ELR (cell line): ENCODE measurements around the gene NUDT22.

Experiments
- DNase-seq: peaks from one replicate; pipeline ENCODE4 v3.0.0-alpha.2; 2015; ENCODE audit warnings: low read depth

Gene NUDT22, protein sequence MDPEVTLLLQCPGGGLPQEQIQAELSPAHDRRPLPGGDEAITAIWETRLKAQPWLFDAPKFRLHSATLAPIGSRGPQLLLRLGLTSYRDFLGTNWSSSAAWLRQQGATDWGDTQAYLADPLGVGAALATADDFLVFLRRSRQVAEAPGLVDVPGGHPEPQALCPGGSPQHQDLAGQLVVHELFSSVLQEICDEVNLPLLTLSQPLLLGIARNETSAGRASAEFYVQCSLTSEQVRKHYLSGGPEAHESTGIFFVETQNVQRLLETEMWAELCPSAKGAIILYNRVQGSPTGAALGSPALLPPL

DNA sequence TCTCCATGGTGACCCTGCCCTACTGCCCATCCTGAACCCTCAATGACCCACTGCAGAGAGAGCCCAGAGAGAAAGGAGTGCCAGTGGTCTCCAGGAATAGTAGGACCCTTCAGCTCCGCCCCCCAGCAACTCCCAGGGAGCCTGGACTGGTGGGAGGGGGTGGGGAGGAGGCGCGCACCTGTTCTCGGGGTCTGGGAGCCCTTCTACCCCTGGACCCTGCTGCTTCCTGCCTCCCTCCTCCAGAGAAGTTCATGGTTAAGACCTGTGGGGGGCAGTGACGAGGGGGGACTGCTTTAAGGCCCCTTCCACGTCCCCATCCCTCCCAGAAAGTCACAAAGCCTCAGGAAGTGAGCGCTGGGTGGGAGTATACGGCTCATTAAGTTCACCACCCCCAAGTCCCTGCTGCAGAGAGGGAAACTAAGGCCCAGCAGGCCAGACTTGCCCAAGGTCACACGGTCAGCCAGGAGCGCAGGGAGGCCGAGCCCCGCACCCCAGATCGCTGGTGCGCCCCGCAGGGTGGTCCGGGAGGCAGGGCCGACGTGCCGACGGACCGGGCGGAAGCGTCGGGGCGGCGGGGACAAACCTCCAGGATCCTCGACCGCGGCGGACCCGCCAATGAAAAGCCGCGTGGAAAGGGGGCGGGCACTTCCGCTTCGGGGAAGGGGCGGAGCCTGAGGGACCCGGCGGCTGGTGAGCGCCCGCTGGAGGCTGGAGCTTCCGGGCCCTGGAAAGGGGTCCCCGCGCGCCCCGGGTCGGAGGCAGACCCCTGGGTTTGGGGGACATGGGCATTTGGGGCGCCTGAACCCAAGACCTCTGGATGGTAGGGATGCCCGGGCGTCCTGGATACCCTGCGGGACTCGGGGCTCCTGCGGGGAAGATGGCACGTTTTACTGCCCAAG lies at the start of gene NUDT22, which contains the start of gene TRPT1:
Gene NUDT22 (plus strand): TSS at position 667 of the 899 bp plus-strand sequence. CDS start 379 bp downstream, outside the sequence.
Gene TRPT1 (minus strand): TSS at position 579 of the 899 bp plus-strand sequence. CDS start 326 bp downstream, at position 253.
- DNase-seq, result peak; percentile 89

DNA sequence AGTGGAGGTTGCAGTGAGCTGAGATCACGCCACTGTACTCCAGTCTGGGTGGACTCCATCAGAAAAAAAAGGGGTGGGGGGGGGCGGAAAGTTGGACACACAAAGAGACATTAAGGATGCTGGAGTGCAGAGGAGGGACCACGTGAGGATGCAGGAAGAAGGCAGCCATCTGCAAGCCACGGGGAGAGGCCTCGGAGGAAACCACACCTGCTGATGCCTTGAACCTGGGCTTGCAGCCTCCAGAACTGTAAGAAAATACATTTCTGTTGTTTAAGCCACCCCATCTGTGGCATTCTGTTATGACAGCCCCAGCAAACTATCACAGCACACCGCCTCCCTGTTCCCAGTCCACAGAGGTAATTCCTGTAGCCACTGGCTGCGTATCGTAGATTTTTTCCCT lies 49.3 kb upstream of the NUDT22 start:
- no peak for DNase-seq

DNA sequence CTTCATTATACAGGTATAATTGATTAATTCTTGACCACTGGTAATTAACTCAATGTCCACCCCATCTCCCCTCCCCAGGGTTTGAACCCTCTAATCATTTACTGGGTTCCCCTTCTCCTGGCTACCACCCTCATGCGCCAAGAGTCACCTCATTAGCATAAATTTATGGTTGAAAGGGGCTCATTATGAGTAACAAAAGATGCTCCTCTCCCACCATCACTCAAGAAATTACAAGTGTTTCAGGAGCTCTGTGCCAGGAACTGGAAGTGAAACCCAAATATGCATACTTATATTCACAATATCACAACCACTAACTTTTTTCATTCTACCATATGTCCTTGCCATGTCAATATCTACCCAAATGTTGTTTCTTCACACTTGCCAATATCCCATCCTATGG lies 47.9 kb upstream of the NUDT22 start:
- DNase-seq, result no peak

DNA sequence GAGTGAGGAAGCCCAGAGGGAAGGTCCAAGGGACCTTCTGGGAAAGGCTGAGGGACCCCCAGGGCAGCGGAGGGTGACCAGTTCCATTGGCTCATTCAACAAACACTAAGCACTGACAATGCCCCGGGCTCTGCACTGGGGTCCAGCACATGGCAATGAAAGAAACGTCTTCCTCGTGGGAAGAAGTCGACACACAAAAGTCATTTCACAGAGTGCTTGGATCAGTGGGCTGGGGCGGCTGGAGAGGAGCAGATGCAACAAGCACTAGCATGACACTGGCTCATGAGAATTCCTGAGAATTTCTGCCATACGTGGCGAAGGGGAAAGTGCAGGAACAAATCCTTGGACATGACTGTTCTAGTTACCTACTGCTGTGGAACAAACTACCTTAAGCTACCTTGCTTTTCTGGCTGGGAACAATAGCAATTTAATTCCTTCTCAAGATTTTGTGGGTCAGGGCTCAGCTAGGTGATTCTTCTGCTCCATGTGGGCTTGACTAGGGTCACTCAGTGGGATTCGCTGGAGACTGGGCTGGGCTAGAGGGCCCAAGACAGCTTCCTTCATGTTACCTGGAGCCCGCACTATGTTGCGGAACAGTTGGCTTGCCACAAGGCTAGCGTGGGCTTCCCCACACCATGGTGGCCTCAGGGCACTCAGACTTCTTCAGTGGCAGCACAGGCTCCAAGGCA lies 47.0 kb upstream of the NUDT22 start:
- no peak for DNase-seq

DNA sequence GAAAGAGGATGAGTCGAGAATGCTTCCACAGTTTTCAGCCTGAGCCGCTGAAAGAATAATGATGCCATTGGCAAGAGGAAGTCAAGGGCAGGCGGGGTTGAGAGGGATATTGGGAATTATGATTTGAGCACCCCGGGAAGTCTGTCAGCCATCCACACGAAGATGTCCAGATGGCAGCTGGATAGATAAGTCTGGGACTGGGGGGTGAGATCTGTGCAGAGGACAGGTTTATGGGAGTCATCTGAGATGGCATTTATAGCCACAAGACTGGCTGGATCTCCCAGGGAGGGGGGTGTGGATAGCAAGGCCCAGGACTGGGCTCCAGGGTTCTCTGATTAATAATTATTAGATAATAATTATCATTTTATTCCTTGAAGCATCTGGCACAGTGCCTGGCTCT lies 45.2 kb upstream of the NUDT22 start:
- no peak for DNase-seq

DNA sequence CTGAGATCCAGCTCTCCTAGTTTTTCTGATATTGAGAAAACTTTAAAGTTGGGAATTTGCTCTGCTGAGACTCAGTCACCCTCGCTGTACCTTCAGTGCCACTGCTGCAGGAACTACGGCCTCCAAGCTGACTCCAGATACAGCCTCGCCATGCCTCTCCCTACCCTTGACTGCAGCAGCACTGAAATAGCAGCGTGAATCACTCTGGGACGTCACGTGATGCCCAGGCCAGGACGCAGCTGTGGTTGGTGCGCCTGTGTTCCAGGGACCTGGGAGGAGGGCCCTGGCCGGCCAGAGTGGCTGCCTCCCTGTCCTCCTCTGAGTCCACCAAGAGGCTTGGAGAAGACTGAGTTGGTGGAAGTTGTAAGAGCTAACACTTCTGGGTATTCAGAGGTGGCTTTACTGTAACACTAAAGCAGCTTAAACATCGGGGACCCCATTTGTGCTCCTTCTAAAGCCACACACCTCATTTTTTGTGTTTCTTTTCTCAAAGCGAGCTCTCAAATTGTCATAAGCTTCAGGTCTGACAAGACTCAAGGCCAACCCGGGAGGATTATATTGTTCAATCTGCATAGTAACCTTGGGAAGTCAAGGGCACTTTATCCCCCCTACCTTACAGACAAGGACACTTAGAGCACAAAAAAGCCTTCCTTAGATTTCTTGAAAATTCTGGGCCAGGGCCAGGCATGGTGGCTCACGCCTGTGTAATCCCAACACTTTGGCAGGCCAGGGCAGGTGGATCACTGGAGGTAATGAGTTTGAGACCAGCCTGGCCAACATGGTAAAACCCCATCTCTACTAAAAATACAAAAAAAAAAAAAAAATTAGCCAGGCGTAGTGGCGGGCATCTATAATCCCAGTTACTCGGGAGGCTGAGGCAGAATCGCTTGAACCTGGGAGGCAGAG lies 44.3 kb upstream of the NUDT22 start:
- peak; percentile 93 for DNase-seq

DNA sequence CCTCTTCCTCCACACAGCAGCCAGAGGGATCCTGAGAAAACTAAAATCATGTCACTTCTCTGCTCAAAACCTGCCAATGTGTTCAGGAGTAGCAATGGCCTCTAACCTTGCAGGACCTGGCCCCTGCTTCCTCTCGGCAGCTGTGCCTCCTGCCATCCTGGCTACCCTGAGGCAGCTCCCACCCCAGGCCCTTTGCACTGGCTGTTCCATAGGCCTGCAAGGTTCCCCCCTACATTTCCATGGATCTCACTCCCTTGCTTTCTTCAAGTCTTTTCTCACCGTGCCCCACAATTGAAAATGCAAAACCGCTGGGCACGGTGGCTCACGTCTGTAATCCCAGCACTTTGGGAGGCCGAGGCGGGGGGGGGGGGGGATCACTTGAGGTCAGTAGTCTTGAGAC lies 42.2 kb upstream of the NUDT22 start:
- DNase-seq, result no peak

DNA sequence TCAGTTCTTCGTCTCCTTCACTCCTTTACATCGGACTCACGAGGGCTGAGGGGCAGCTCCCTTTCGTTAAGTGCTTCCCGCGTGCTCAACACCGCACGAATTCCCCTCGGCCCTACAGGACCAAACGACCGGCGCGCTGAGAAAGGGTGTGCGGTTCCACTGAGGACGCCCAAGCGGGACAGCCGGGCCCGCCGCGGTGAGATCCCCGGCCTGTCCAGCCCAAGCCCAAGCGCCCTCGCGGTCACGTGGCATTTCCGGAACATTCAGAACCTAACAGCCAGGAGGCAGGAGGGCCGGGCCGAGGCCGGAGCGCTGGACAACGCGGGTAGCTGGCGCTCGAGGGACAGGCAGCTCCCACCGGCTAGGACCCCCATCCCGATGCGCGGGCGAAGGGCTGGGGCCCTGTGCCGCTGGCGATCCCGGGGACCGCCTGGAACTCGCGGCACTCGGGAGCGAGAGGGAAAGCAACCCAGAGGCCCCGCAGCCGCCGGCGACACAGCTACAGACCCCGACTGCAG lies 40.8 kb upstream of the NUDT22 start:
- DNase-seq, result peak; percentile 91

DNA sequence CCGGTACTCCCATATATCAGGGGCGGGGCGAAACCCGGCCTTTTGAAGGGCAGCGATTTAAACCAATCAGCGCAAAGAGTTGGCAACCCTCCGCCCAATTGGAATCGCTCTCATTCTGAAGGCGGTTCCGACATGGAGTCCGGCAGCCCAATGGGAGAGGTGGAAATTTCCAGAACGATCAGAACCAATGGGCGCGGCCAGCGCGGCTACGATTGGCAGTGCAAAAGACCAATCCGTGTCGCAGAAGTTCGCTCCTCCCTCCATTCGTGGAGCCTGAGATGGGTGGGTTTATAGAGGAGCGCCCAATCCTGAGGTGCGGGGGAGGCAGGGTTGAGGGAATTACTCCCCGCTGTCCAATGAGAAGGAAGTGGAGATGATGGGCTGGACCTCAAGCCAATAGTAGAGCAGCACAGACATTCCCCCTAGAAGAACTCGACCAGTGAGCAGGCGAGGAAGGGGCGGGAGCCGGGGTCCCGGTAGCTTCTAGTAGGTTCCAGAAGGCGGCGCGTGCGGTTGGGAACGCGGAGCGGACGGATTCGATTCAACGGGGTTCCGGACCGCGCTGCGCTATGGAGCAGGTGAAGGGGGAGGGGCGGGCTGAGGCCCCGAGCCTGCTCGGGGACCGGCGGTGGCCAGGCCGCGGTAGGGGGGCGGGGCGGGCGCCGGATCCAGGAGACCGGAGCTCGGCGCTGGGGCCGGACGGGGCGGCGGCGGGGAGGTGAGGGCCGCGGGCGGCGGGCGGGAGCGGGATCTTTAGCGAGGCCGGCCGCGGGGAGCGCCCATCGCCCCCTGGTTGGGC lies 40.2 kb upstream of the NUDT22 start, which contains the start of gene STIP1:
Gene STIP1 (plus strand): TSS at position 479 of the 799 bp plus-strand sequence. CDS start 91 bp downstream, at position 570.
- DNase-seq, result peak; percentile 100

DNA sequence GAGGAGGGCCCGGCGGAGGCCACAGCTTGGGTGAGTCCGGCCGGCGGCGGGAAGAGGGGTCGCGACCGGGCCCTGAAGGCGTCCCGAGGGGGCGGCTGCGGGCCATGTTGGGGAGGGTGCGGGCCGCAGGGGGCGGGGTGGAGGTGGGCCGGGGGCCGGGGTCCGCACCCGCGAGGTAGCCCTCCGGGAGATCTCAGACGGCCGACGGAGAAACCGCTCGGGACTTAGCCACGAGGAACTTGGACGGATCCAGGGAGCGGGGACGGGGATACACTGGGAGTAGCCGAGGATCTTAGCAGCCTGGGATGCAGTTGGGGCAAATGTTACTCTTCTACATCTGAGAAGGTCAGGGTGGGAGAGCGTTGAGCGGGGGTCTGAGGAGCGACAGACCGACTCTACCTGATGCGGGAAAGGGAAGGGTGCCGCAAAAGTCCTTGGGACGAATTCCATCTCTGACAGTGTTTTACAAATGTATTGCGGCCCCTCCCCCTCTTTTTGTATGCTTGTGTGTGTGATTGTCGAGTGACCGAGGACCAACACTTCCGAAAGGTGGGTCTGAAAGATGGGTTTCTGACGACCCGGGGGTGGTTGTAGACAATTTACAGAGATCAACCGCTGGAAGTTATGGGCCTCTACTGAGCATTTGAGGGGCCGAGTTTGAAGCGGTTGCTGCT lies 39.4 kb upstream of the NUDT22 start:
- DNase-seq, result peak; percentile 24

DNA sequence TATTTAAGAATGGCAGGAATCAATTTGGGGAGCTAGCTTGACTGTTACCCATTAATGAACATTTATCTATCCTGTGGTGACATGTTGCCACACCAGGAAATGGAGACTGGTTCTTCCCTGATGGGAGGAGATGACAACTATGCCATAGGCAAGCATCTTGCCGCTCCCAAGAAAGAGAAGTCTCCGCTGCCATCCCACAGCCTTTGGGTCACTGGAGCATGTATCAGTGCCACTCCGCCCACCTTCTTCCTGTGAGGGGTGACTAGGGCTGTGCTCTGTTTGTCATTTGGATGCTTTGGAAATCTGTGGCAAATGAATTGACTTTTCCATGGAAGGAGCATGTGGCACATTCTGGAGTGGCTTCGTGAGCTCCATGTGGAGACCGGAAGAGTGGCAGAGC lies 33.6 kb upstream of the NUDT22 start:
- DNase-seq, result no peak

DNA sequence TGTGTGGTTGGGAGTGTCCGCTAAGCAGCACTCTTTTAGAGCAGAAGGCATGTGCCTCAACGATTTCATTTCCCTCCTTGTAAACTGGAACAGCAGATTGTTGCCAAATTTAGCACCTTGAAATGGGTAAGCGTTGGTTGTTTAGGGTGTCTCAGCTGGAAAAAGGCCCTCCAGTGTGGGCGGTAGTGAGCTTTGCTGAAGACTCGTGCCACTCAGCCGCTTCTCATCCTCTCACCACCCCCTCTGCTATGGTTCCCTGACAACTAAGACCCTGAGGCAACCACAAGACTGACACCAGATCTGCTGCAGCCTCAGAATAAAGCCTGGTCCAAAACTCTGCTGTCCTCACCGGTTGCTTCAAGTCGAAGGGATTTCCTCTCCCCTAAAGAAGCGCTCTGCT lies 29.4 kb upstream of the NUDT22 start:
- no peak for DNase-seq

DNA sequence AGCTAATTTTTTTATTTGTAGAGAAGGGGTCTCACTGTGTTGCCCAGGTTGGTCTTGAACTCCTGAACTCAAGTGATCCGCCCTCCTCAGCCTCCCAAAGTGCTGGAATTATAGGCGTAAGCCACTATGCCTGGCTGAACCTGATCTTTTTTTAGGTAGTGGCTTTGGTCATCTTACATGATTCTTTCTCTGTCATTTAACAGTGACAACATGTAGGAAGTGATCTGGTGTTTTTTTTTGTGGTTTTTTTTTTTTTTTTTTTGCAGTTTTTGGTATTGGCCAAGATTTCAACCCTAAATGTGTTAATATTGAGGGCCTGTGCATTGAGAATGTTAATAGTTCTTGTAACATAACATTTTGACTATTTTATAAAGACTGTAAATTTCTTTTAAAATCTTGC lies 27.6 kb upstream of the NUDT22 start:
- DNase-seq, result no peak

DNA sequence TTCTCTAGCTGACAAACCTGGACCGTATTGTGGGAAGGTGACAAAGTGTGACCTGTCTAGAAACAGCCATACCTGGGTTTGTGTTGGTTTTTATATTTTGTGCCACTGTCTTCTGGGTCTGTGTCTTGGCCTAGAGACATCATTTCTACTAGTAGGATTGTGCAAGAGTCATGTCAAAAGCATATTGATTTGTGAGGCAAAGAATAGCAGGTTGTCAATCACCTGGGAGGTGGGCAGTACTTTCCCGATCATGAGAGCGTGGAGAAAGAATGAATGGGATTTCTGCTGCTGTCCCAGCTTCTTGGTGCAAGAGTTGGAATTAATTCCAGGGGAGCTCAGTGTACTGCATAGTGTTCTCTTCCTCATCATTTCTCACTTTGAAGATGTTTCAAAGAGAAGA lies 24.5 kb upstream of the NUDT22 start:
- no peak for DNase-seq

DNA sequence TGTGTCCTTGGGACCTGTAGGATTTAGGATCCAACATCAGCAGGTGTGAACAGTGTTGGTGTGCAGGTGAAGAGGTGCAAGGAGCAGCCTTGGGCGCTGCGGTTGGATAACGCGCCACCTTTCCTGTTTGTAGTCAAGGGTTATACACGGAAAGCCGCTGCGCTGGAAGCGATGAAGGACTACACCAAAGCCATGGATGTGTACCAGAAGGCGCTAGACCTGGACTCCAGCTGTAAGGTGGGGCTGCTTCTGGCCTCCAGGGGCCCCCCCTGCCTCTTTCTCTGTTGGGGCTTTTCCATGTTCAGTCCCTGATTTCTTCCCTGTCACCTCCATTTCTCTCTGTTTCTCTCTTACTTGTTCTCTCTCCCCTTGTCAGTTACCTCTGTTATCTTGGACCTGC lies 23.1 kb upstream of the NUDT22 start:
- no peak for DNase-seq

DNA sequence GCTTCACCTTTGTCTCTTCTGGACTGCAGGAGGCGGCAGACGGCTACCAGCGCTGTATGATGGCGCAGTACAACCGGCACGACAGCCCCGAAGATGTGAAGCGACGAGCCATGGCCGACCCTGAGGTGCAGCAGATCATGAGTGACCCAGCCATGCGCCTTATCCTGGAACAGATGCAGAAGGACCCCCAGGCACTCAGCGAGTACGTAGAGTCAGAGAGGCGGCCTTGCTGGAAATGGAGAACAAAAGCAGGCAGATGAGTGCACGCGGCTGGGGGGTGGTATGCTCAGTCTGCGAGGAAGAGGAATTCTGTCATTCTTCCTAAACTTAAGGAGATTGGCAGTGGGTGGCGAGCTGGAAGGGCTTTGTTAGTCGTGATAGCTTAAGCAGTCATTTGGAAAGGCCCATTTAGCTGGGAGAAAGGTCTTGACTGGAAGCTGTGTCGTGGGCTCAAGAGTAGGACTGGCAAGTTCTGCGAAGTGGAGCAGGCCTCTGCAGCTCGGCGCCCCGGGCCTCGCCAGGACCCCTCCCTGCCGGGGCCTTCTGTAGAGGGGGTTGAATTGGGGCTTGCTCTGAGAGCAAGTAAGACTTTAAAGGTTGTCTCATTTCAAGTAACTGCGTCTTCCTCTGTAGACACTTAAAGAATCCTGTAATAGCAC lies 22.5 kb upstream of the NUDT22 start:
- no peak for DNase-seq

DNA sequence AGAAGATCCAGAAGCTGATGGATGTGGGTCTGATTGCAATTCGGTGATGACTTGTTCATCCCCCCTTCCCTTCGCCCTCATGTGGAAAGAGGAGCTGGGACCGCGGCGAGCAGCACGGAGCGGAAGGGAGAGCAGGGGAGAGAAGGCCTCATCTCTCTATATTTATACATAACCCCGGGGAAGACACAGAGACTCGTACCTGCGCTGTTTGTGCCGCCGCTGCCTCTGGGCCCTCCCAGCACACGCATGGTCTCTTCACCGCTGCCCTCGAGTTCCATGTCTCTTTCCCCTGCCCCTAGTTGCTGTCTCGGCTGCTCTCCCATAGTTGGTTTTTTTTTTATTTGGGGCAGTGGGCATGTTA lies 22.0 kb upstream of the NUDT22 start:
- no peak for DNase-seq

DNA sequence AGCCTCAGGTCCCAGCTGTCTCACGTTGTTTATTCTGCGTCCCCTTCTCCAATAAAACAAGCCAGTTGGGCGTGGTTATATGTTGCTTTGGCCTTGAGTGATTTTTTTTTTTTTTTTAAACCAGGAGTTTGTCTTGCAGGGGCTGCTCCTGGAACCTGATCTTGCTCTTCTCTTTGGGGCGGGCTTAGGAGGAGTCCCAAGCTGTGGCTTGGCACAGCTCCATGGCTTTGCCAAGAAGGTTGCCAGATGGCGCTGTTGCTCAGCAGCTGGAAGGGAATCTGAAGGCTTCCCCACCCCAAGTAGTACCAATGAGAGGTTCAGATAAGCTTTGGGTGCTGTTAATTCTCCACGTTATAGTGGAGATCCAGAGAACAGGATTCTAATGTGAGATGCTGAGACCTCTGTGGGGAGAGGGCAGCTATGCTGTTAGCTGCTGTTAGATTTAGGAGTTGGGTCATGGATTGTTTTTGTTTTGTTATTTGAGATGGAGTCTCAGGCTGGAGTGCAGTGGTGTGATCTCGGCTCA lies 21.5 kb upstream of the NUDT22 start:
- peak; percentile 95 for DNase-seq
